HEK293 (cell line): ENCODE measurements around the gene RNASET2.

Source experiments
- GLIS1 ChIP-seq: fragments of 450-650 bp; formaldehyde crosslinking; IDR thresholded peaks from 2 replicates; pipeline ENCODE4 v1.5.1; 2016; ENCODE audit warnings: missing biosample characterization, missing genetic modification characterization
- GLIS2 ChIP-seq: fragments of 450-650 bp; formaldehyde crosslinking; IDR thresholded peaks from 2 replicates; pipeline ENCODE4 v1.5.1; 2016; ENCODE audit warnings: missing biosample characterization, missing genetic modification characterization
- IKZF3 ChIP-seq: fragments of 450-650 bp; IDR thresholded peaks from 2 replicates; pipeline ENCODE4 v1.5.0; 2018; ENCODE audit warnings: missing biosample characterization, mild to moderate bottlenecking, missing genetic modification characterization, moderate library complexity
- INSM2 ChIP-seq: fragments of 450-650 bp; formaldehyde crosslinking; IDR thresholded peaks from 2 replicates; pipeline ENCODE4 v1.5.1; 2016; ENCODE audit warnings: missing biosample characterization, missing genetic modification characterization
- KLF17 ChIP-seq: fragments of 450-650 bp; formaldehyde crosslinking; IDR thresholded peaks from 2 replicates; pipeline ENCODE4 v1.5.1; 2016; ENCODE audit warnings: missing biosample characterization, missing genetic modification characterization
- PRDM2 ChIP-seq: fragments of 450-650 bp; formaldehyde crosslinking; IDR thresholded peaks from 2 replicates; pipeline ENCODE4 v1.5.1; 2016; ENCODE audit warnings: missing biosample characterization, missing genetic modification characterization, borderline replicate concordance
- ZBTB26 ChIP-seq: fragments of 450-650 bp; formaldehyde crosslinking; optimal IDR thresholded peaks from 2 replicates; pipeline ENCODE3; 2016; ENCODE audit warnings: missing biosample characterization, mild to moderate bottlenecking, missing genetic modification characterization
- ZBTB44 ChIP-seq: fragments of 450-650 bp; IDR thresholded peaks from 2 replicates; pipeline ENCODE4 v1.5.1; 2018; ENCODE audit warnings: missing biosample characterization, mild to moderate bottlenecking, missing genetic modification characterization
- ZNF148 ChIP-seq: fragments of 450-650 bp; formaldehyde crosslinking; IDR thresholded peaks from 2 replicates; pipeline ENCODE4 v1.5.0; 2017; ENCODE audit warnings: missing biosample characterization, missing genetic modification characterization, borderline replicate concordance
- ZNF221 ChIP-seq: fragments of 450-650 bp; formaldehyde crosslinking; IDR thresholded peaks from 2 replicates; pipeline ENCODE4 v1.5.1; 2017; ENCODE audit warnings: missing biosample characterization, missing genetic modification characterization, borderline replicate concordance
- ZNF404 ChIP-seq: fragments of 450-650 bp; formaldehyde crosslinking; IDR thresholded peaks from 2 replicates; pipeline ENCODE4 v1.5.1; 2017; ENCODE audit warnings: missing biosample characterization, missing genetic modification characterization
- ZNF416 ChIP-seq: fragments of 450-650 bp; formaldehyde crosslinking; IDR thresholded peaks from 2 replicates; pipeline ENCODE4 v1.5.1; 2016; ENCODE audit warnings: missing biosample characterization, missing genetic modification characterization
- ZNF555 ChIP-seq: fragments of 450-650 bp; formaldehyde crosslinking; conservative IDR thresholded peaks from 2 replicates; pipeline ENCODE4 v1.5.1; 2017; ENCODE audit warnings: missing biosample characterization, mild to moderate bottlenecking, missing genetic modification characterization, inconsistent platforms
- ZNF561 ChIP-seq: fragments of 450-650 bp; IDR thresholded peaks from 2 replicates; pipeline ENCODE4 v1.5.1; 2018; ENCODE audit warnings: missing biosample characterization, missing genetic modification characterization, borderline replicate concordance
- ZNF623 ChIP-seq: fragments of 450-650 bp; formaldehyde crosslinking; IDR thresholded peaks from 2 replicates; pipeline ENCODE4 v1.5.1; 2016; ENCODE audit warnings: missing biosample characterization, missing genetic modification characterization
- ZNF624 ChIP-seq: fragments of 450-650 bp; formaldehyde crosslinking; IDR thresholded peaks from 2 replicates; pipeline ENCODE4 v1.5.1; 2017; ENCODE audit warnings: missing biosample characterization, missing genetic modification characterization
- TF ChIP-seq, protein P1 (sequence below): sonication (generic); formaldehyde crosslinking; IDR thresholded peaks from 2 replicates; pipeline ENCODE4 v1.8.1; 2022; ENCODE audit warnings: mild to moderate bottlenecking, moderate library complexity, missing genetic modification reagents
- TF ChIP-seq, protein P2 (sequence below): fragments of 450-650 bp; formaldehyde crosslinking; IDR thresholded peaks from 2 replicates; pipeline ENCODE4 v1.5.1; 2016; ENCODE audit warnings: missing biosample characterization, missing genetic modification characterization
- TF ChIP-seq, protein P3 (sequence below): fragments of 450-650 bp; formaldehyde crosslinking; IDR thresholded peaks from 2 replicates; pipeline ENCODE4 v1.5.1; 2017; ENCODE audit warnings: missing biosample characterization, missing genetic modification characterization

The RNASET2 gene

DNA sequence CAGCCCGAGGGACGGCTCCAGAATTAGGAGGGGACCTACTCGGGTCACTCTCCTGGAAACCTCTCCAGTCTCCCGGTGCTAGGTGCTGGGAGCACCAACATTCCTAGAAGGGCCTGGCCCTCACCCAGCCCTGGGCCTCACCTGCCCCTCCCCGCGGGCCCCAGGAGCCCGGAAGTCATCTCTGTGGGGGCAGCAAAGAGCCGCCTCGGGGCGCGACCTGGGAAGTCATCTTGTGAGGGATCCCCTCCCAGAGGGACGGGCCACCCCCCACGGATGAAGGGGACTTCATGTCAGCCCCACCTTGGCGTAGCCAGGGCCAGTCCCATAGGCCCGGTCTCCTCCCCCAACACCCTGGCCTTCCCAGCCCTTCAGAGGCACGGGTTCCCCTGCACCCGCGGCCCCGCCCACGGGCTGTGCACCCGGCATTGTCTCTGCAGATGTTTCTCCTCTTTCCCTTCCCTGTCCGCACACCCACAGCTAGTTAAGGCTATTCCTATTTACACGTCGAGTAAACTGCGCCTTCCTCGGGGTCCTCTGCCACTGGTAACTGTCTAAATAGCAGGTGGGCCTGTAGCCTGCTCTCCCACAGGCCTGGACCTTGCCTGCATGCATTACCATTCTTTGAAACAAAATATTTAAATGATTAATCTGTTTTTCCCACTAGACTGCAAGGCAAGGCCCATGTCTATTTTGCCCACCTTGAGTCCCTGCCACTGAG lies 896 bp upstream of the RNASET2 start (continued):
- TF ChIP-seq, protein P1, sequence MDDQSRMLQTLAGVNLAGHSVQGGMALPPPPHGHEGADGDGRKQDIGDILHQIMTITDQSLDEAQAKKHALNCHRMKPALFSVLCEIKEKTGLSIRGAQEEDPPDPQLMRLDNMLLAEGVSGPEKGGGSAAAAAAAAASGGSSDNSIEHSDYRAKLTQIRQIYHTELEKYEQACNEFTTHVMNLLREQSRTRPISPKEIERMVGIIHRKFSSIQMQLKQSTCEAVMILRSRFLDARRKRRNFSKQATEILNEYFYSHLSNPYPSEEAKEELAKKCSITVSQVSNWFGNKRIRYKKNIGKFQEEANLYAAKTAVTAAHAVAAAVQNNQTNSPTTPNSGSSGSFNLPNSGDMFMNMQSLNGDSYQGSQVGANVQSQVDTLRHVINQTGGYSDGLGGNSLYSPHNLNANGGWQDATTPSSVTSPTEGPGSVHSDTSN (CRISPR knock-in tag) = no peak
- TF ChIP-seq IKZF3 (tag by site-specific recombination) (0 out of 2 replicates have a peak, but pooled peaks have one; percentile 35), ZNF221 (tag by site-specific recombination) (no peak), ZNF623 (tag by site-specific recombination) (0 out of 2 replicates have a peak, but pooled peaks have one; percentile 7), ZNF416 (no peak), ZNF404 (tag by site-specific recombination) (no peak), ZNF561 (tag by site-specific recombination) (no peak), KLF17 (no peak), ZBTB26 (tag by site-specific recombination) (no peak), GLIS2 (tag by site-specific recombination) (peak; percentile 73), INSM2 (no peak), ZBTB44 (tag by site-specific recombination) (no peak), ZNF555 (tag by site-specific recombination) (no peak), PRDM2 (no peak), GLIS1 (tag by site-specific recombination) (peak; percentile 93), ZNF624 (no peak), ZNF148 (tag by site-specific recombination) (no peak)
- TF ChIP-seq, protein P2, sequence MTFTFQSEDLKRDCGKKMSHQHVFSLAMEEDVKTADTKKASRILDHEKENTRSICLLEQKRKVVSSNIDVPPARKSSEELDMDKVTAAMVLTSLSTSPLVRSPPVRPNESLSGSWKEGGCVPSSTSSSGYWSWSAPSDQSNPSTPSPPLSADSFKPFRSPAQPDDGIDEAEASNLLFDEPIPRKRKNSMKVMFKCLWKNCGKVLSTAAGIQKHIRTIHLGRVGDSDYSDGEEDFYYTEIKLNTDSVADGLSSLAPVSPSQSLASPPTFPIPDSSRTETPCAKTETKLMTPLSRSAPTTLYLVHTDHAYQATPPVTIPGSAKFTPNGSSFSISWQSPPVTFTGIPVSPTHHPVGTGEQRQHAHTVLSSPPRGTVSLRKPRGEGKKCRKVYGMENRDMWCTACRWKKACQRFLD (tag by site-specific recombination) = no peak
- TF ChIP-seq, protein P3, sequence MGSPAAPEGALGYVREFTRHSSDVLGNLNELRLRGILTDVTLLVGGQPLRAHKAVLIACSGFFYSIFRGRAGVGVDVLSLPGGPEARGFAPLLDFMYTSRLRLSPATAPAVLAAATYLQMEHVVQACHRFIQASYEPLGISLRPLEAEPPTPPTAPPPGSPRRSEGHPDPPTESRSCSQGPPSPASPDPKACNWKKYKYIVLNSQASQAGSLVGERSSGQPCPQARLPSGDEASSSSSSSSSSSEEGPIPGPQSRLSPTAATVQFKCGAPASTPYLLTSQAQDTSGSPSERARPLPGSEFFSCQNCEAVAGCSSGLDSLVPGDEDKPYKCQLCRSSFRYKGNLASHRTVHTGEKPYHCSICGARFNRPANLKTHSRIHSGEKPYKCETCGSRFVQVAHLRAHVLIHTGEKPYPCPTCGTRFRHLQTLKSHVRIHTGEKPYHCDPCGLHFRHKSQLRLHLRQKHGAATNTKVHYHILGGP (tag by site-specific recombination) = peak; percentile 75; the same call in 1 of the 2 replicates
